ENCODE data around the gene SV2B.
"Not testable (repeated sequence)": the region's sequence is repeated elsewhere in the genome, so short reads cannot be mapped to it uniquely, and the experiment has no call there.

- not testable (repeated sequence) for TF ChIP-seq ZNF780A (CRISPR knock-in tag; IDR thresholded peaks at IDR 0.05); MTF1 (CRISPR knock-in tag; IDR thresholded peaks at IDR 0.05; ENCODE audit: borderline replicate concordance); NR4A1 (CRISPR knock-in tag; IDR thresholded peaks at IDR 0.05); NR4A1 (tag; IDR thresholded peaks at IDR 0.05); PTRF (tag; IDR thresholded peaks at IDR 0.05); ZNF324 (CRISPR knock-in tag; IDR thresholded peaks at IDR 0.05); TCF7 (IDR thresholded peaks at IDR 0.05; ENCODE audit: borderline replicate concordance); GABPA (tag; conservative IDR thresholded peaks at IDR 0.05; ENCODE audit: low read depth); GABPB1 (CRISPR knock-in tag; IDR thresholded peaks at IDR 0.05)
Observed at GRCh38 chr15:91093866-91094265, 6.2 kb upstream of the SV2B start.

All from K562 (cell line).